ENCODE measurements around the gene TNS3. TPM values are rescaled to one million over a fixed set of nuclear protein-coding genes. Genes with fewer than 3 reads are reported as not detected.

The TNS3 gene
- total and polyA plus RNA-seq, 2 donors (not counting 3 experiments of a cell fraction or from before 2014, with no cell fraction given) = 10.4 to 45.1 TPM

- no TSS peak for BruUV-seq (replicated peaks)
- Histone ChIP-seq H3K9me3 (replicated peaks; ENCODE audit: control insufficient read depth, insufficient read depth, low read length) (no peaks in the 10 kb centered on the region), H3K36me3 (ENCODE audit: control insufficient read depth in 2 of 2, extremely low read depth in 1 of 2, insufficient read depth in 2 of 2, low read length in 2 of 2) (no peaks in the 10 kb centered on the region), H3K27ac (ENCODE audit: insufficient read depth, low read depth, low read length) (no peak overlapping the region), H3K27me3 (ENCODE audit: control insufficient read depth in 2 of 2, insufficient read depth in 2 of 2, low read length in 2 of 2) (no peaks in the 10 kb centered on the region), H3K9me1 (replicated peaks; ENCODE audit: control insufficient read depth, extremely low read depth, insufficient read depth, low read length) (no peaks in the 10 kb centered on the region), H4K20me1 (replicated peaks; ENCODE audit: control insufficient read depth, extremely low read depth, insufficient read depth, low read length) (no peaks in the 10 kb centered on the region), H3K9ac (replicated peaks; ENCODE audit: extremely low read depth, insufficient read depth, low read length) (no peak overlapping the region), H3K79me2 (ENCODE audit: control insufficient read depth, insufficient read depth, low read length) (no peaks in the 10 kb centered on the region), H3K4me3 (replicated peaks in 1 of 3; ENCODE audit: insufficient read depth in 1 of 3, low read depth in 1 of 3, low read length in 3 of 3) (no peak overlapping the region), H2AFZ (ENCODE audit: low read depth, low read length) (no peak overlapping the region), H3K4me1 (ENCODE audit: control insufficient read depth, extremely low read depth, insufficient read depth, low read length) (no peaks in the 10 kb centered on the region), H3K4me2 (ENCODE audit: insufficient read depth, low read length) (no peak overlapping the region)
- POLR2A ChIA-PET = no interaction called here
- DNase-seq (ENCODE audit: low read depth, low spot score) (no peak), FAIRE-seq (no peak)
- CTCF ChIA-PET = no interaction called here
- TF ChIP-seq POLR2A (IDR thresholded peaks at IDR 0.05; ENCODE audit: low read depth, low read length) (no peak), GATA2 (IDR thresholded peaks at IDR 0.05; ENCODE audit: insufficient read depth, insufficient read length, low read depth, low read length) (no peak), EZH2 (IDR thresholded peaks at IDR 0.05; ENCODE audit: borderline replicate concordance, low read depth, low read length, severe bottlenecking) (no peak)
- dilution Hi-C loops (cut with MboI; ENCODE audit: extremely low pct_ligation_motif_present, low sequenced_read_pairs) (no loop called here), intact Hi-C loops (cut with micrococcal nuclease) (no loop called here)
Measured at GRCh38 chr7:47413526-47414341, 168.2 kb downstream of the TNS3 start.

- Histone ChIP-seq H3K79me2 (ENCODE audit: control insufficient read depth, insufficient read depth, low read length) (no peaks in the 10 kb centered on the region), H3K36me3 (ENCODE audit: control insufficient read depth in 2 of 2, extremely low read depth in 1 of 2, insufficient read depth in 2 of 2, low read length in 2 of 2) (no peaks in the 10 kb centered on the region), H3K9ac (replicated peaks; ENCODE audit: extremely low read depth, insufficient read depth, low read length) (no peak overlapping the region), H2AFZ (ENCODE audit: low read depth, low read length) (no peak overlapping the region), H3K4me1 (ENCODE audit: control insufficient read depth, extremely low read depth, insufficient read depth, low read length) (no peaks in the 10 kb centered on the region), H3K4me3 (replicated peaks in 1 of 3; ENCODE audit: insufficient read depth in 1 of 3, low read depth in 1 of 3, low read length in 3 of 3) (no peak overlapping the region), H3K4me2 (ENCODE audit: insufficient read depth, low read length) (no peak overlapping the region), H3K9me1 (replicated peaks; ENCODE audit: control insufficient read depth, extremely low read depth, insufficient read depth, low read length) (no peaks in the 10 kb centered on the region), H3K27ac (ENCODE audit: insufficient read depth, low read depth, low read length) (no peak overlapping the region), H3K27me3 (ENCODE audit: control insufficient read depth in 2 of 2, insufficient read depth in 2 of 2, low read length in 2 of 2) (no peaks in the 10 kb centered on the region), H3K9me3 (replicated peaks; ENCODE audit: control insufficient read depth, insufficient read depth, low read length) (no peaks in the 10 kb centered on the region), H4K20me1 (replicated peaks; ENCODE audit: control insufficient read depth, extremely low read depth, insufficient read depth, low read length) (no peaks in the 10 kb centered on the region)
- no peak for DNase-seq (ENCODE audit: low read depth, low spot score)
- TF ChIP-seq POLR2A (IDR thresholded peaks at IDR 0.05; ENCODE audit: low read depth, low read length) = no peak
- TF ChIP-seq CTCF (IDR thresholded peaks at IDR 0.05; ENCODE audit: extremely low read depth in 1 of 2, insufficient read depth in 1 of 2, low read depth in 1 of 2, low read length in 2 of 2) = no peak
- TF ChIP-seq MYC (IDR thresholded peaks at IDR 0.05; ENCODE audit: low read depth, low read length) = no peak
- no peak for TF ChIP-seq GATA2 (IDR thresholded peaks at IDR 0.05; ENCODE audit: insufficient read depth, insufficient read length, low read depth, low read length)
- TF ChIP-seq MAX (IDR thresholded peaks at IDR 0.05; ENCODE audit: insufficient read depth, insufficient read length) = no peak
- no peak for TF ChIP-seq JUN (IDR thresholded peaks at IDR 0.05; ENCODE audit: borderline replicate concordance, insufficient read depth, insufficient read length, low read depth)
- no peak for TF ChIP-seq POLR2AphosphoS5 (IDR thresholded peaks at IDR 0.05; ENCODE audit: insufficient read depth, low read depth, low read length)
- no peak for TF ChIP-seq EZH2 (IDR thresholded peaks at IDR 0.05; ENCODE audit: borderline replicate concordance, low read depth, low read length, severe bottlenecking)
- FAIRE-seq = no peak
- CTCF ChIA-PET = interaction anchor here (0.7 kb wide), 1 partner anchor 407 kb away, joined by 3 read pairs; no protein-coding TSS in a partner anchor
- POLR2A ChIA-PET = no interaction called here
- intact Hi-C loops (cut with micrococcal nuclease) (no loop called here), dilution Hi-C loops (cut with MboI; ENCODE audit: extremely low pct_ligation_motif_present, low sequenced_read_pairs) (no loop called here)
- BruUV-seq (replicated peaks) = no TSS peak
Measured at GRCh38 chr7:47411901-47412300, 170.0 kb downstream of the TNS3 start.

All from endothelial cell of umbilical vein (primary cell).